K562 (cell line): ENCODE data around the gene KCTD8. TPM values are rescaled to one million over a fixed set of nuclear protein-coding genes. Genes with fewer than 3 reads are reported as not detected.

Experiments
- ATF4 ChIP-seq: fragments of 450-650 bp; formaldehyde crosslinking; IDR thresholded peaks from 2 replicates; pipeline ENCODE4 v1.4.0; 2022; ENCODE audit warnings: mild to moderate bottlenecking, moderate library complexity
- BRF2 ChIP-seq: IDR thresholded peaks from 3 replicates; pipeline ENCODE4 v1.6.1; 2011; ENCODE audit warnings: borderline replicate concordance, mild to moderate bottlenecking; ENCODE audit not compliant: insufficient read length, insufficient read depth
- E2F3 ChIP-seq: fragments of 250-450 bp; sonication (Bioruptor Pico); IDR thresholded peaks from 2 replicates; pipeline ENCODE4 v1.4.0; 2020; ENCODE audit warnings: mild to moderate bottlenecking
- ETV6 ChIP-seq, 3 experiments: fragments of 150-350 bp in 1 of 3; sonication (generic) in 1 of 3; formaldehyde crosslinking in 1 of 3; IDR thresholded peaks; 2 replicates each; pipeline versions ENCODE4 v1.6.1 to v1.8.0; 2014 to 2022; ENCODE audit warnings: borderline replicate concordance in 2 of 3, low read depth in 2 of 3, antibody characterized with exemption in 1 of 3, low read length in 1 of 3, mild to moderate bottlenecking in 1 of 3, missing genetic modification reagents in 1 of 3
- FOXA3 ChIP-seq, 2 experiments: fragments of 450-650 bp in 1 of 2; sonication (generic) in 1 of 2; formaldehyde crosslinking; IDR thresholded peaks in 1 of 2; conservative IDR thresholded peaks in 1 of 2; 2 replicates each; pipeline versions ENCODE4 v1.4.0 to v1.8.0; 2020 to 2022; ENCODE audit warnings: mild to moderate bottlenecking in 2 of 2, missing genetic modification reagents in 1 of 2
- FOXK1 ChIP-seq: sonication (generic); formaldehyde crosslinking; IDR thresholded peaks from 2 replicates; pipeline ENCODE4 v1.8.0; 2022; ENCODE audit warnings: missing genetic modification reagents, mild to moderate bottlenecking, borderline replicate concordance
- HEY1 ChIP-seq: fragments of 250-450 bp; sonication (Bioruptor Pico); IDR thresholded peaks from 2 replicates; pipeline ENCODE4 v1.5.0; 2020; ENCODE audit warnings: mild to moderate bottlenecking, moderate library complexity, borderline replicate concordance
- IFI16 ChIP-seq: fragments of 250-450 bp; sonication (Bioruptor Pico); IDR thresholded peaks from 2 replicates; pipeline ENCODE4 v2.1.2; 2022; ENCODE audit warnings: mild to moderate bottlenecking, inconsistent platforms
- NR0B1 ChIP-seq: fragments of 450-650 bp; IDR thresholded peaks from one replicate; pipeline ENCODE4 v1.6.1; 2018; ENCODE audit warnings: mild to moderate bottlenecking, moderate library complexity; ENCODE audit not compliant: partially characterized antibody
- PRMT5 ChIP-seq: sonication (generic); formaldehyde crosslinking; IDR thresholded peaks from 2 replicates; pipeline ENCODE4 v1.5.0; 2020; ENCODE audit warnings: missing genetic modification reagents
- RAD51 ChIP-seq: fragments of 450-650 bp; IDR thresholded peaks from 2 replicates; pipeline ENCODE4 v1.7.1; 2016; ENCODE audit warnings: low read depth, mild to moderate bottlenecking, borderline replicate concordance
- REST ChIP-seq, 2 experiments: fragments of 450-650 bp; formaldehyde crosslinking in 1 of 2; IDR thresholded peaks; 2 replicates each; pipeline versions ENCODE4 v1.4.0 to v1.6.1; 2014 to 2020; ENCODE audit warnings: mild to moderate bottlenecking in 2 of 2, borderline replicate concordance in 1 of 2, low read depth in 1 of 2
- TBP ChIP-seq: optimal IDR thresholded peaks from 2 replicates; pipeline ENCODE3; 2011; ENCODE audit warnings: low read depth, low read length, improper control_type of control experiment
- polyA plus RNA-seq, 8 experiments: library from polyadenylated mRNA; depleted of rRNA in 4 of 8; stranded (reverse) in 5 of 8; unstranded in 3 of 8; fragments of >200 nt; fragmentation: Nextera tagmentation in 2 of 8; fragmentation: Illumina TruSeq in 1 of 8; extraction: Ambion mirVana in 2 of 8; extraction: Trizol in 1 of 8; gene quantifications; 2 replicates each; pipeline versions ENCODE4 v1.2.1 to v1.2.3, GENCODE V29; 2011 to 2014; ENCODE audit warnings: inconsistent platforms in 1 of 8, missing spikeins in 1 of 8
- total RNA-seq, 7 experiments: library from RNA; depleted of rRNA in 6 of 7; stranded (reverse); fragments of >200 nt in 6 of 7; fragmentation: Illumina TruSeq in 2 of 7; extraction: Trizol in 2 of 7; gene quantifications; 2 replicates each; pipeline versions ENCODE4 v1.2.1 to v1.2.3, GENCODE V29; 2011 to 2021; ENCODE audit warnings: low replicate concordance in 1 of 7

KCTD8 gene
- total and polyA plus RNA-seq, 9 of the 15 experiments (the other 6 are each of a cell fraction or from before 2014, with no cell fraction given): not detected

GRCh38 chr4:44446191-44446590 is 2.4 kb downstream of the KCTD8 start (continued):
- no peak for TF ChIP-seq NR0B1
- TF ChIP-seq PRMT5 (CRISPR knock-in tag): no peak
- no peak for TF ChIP-seq E2F3 (CRISPR knock-in tag)
- TF ChIP-seq HEY1 (CRISPR knock-in tag): no peak
- TF ChIP-seq IFI16: no peak
- TF ChIP-seq REST (IDR thresholded peaks at IDR 0.05; ENCODE audit: borderline replicate concordance): no peak
- no peak for TF ChIP-seq REST (CRISPR knock-in tag; IDR thresholded peaks at IDR 0.05; ENCODE audit: low read depth)
- TF ChIP-seq ETV6 (IDR thresholded peaks at IDR 0.05; ENCODE audit: borderline replicate concordance in 1 of 2, low read depth in 2 of 2, low read length in 1 of 2): no peak
- TF ChIP-seq ETV6 (CRISPR knock-in tag; IDR thresholded peaks at IDR 0.05; ENCODE audit: borderline replicate concordance): no peak
- TF ChIP-seq ATF4 (CRISPR knock-in tag): no peak
- no peak for TF ChIP-seq TBP
- TF ChIP-seq BRF2: no peak
- no peak for TF ChIP-seq RAD51
- TF ChIP-seq FOXA3 (CRISPR knock-in tag; conservative IDR thresholded peaks at IDR 0.05 in 1 of 2, IDR thresholded peaks at IDR 0.05 in 1 of 2): no peak
- no peak for TF ChIP-seq FOXK1 (CRISPR knock-in tag)
